SK-N-SH (cell line): Measurements from ENCODE around the gene PIEZO2.

Source experiments
- CTCF ChIP-seq: fragments of 200-600 bp; sonication (generic); IDR thresholded peaks from 2 replicates; pipeline ENCODE4 v1.6.1; 2017; ENCODE audit warnings: antibody characterized with exemption, mild to moderate bottlenecking, moderate library complexity
- EZH2phosphoT487 ChIP-seq: fragments of 200-600 bp; sonication (generic); IDR thresholded peaks from 2 replicates; pipeline ENCODE4 v1.6.1; 2017; ENCODE audit warnings: low read depth, mixed run types, mild to moderate bottlenecking, antibody characterized with exemption, moderate library complexity, borderline replicate concordance
- FOXJ3 ChIP-seq: sonication (generic); formaldehyde crosslinking; IDR thresholded peaks from 2 replicates; pipeline ENCODE4 v1.5.1; 2020; ENCODE audit warnings: mild to moderate bottlenecking, missing genetic modification reagents
- FOXM1 ChIP-seq: IDR thresholded peaks from 2 replicates; pipeline ENCODE4 v1.4.0; 2012; ENCODE audit warnings: low read depth, mild to moderate bottlenecking
- MAX ChIP-seq: IDR thresholded peaks from 2 replicates; pipeline ENCODE4 v1.4.0; 2012; ENCODE audit warnings: low read depth
- MEF2A ChIP-seq: IDR thresholded peaks from 2 replicates; pipeline ENCODE4 v1.4.0; 2012; ENCODE audit warnings: low read depth, borderline replicate concordance
- MXI1 ChIP-seq: IDR thresholded peaks from 2 replicates; pipeline ENCODE4 v1.6.1; 2012; ENCODE audit warnings: mild to moderate bottlenecking, low read depth, low read length, improper control_type of control experiment
- NFIC ChIP-seq: IDR thresholded peaks from 2 replicates; pipeline ENCODE4 v1.4.0; 2012; ENCODE audit warnings: borderline replicate concordance
- RAD21 ChIP-seq: IDR thresholded peaks from 2 replicates; pipeline ENCODE4 v1.6.1; 2012; ENCODE audit warnings: mild to moderate bottlenecking, low read length
- RFX5 ChIP-seq: IDR thresholded peaks from 2 replicates; pipeline ENCODE4 v1.6.1; 2012; ENCODE audit warnings: mild to moderate bottlenecking, improper control_type of control experiment, low read length
- SIN3A ChIP-seq: IDR thresholded peaks from 2 replicates; pipeline ENCODE4 v1.6.1; 2012; ENCODE audit warnings: low read depth, mild to moderate bottlenecking, low read length, moderate library complexity, borderline replicate concordance
- SMC3 ChIP-seq: IDR thresholded peaks from 2 replicates; pipeline ENCODE4 v1.6.1; 2012; ENCODE audit warnings: low read depth, low read length, improper control_type of control experiment
- TAF1 ChIP-seq: IDR thresholded peaks from 2 replicates; pipeline ENCODE4 v1.6.1; 2012; ENCODE audit warnings: low read depth, mild to moderate bottlenecking, low read length, moderate library complexity, borderline replicate concordance
- YY1 ChIP-seq: IDR thresholded peaks from 2 replicates; pipeline ENCODE4 v1.4.0; 2012; ENCODE audit warnings: low read depth, mild to moderate bottlenecking

GRCh38 chr18:10686308-10686707, 463.1 kb downstream of the PIEZO2 start:
- TF ChIP-seq RAD21 (no peak), RFX5 (no peak), CTCF (no peak), SMC3 (no peak), SIN3A (no peak), FOXM1 (no peak), NFIC (no peak), MAX (no peak), YY1 (no peak), EZH2phosphoT487 (no peak), TAF1 (no peak), MEF2A (no peak), MXI1 (no peak), FOXJ3 (CRISPR knock-in tag) (no peak)
